ENCODE measurements around the gene GARIN5B. TPM values are rescaled to one million over a fixed set of nuclear protein-coding genes. Genes with fewer than 3 reads are reported as not detected.

GARIN5B gene
- total and polyA plus RNA-seq, 2 of the 13 experiments (the other 11 are each of a cell fraction or from before 2014, with no cell fraction given), result not detected

- Histone ChIP-seq H3K9ac (ENCODE audit: insufficient read depth, low read depth, low read length) (no peak overlapping the region), H3K27ac (ENCODE audit: extremely low read length, insufficient read depth, low read length) (no peak overlapping the region), H4K20me1 (ENCODE audit: insufficient read depth, low read length) (no peaks in the 10 kb centered on the region), H3K79me2 (ENCODE audit: insufficient read depth, low read length) (no peaks in the 10 kb centered on the region), H3K27me3 (ENCODE audit: control insufficient read depth in 1 of 2, insufficient read depth in 2 of 2, low read length in 2 of 2) (no peaks in the 10 kb centered on the region; a peak in 1 of 5 replicates), H2AFZ (ENCODE audit: low read length) (no peak overlapping the region), H3K9me3 (ENCODE audit: low read length) (no peaks in the 10 kb centered on the region), H3K4me3 (replicated peaks in 1 of 3; ENCODE audit: insufficient read depth in 1 of 3, low read depth in 2 of 3, low read length in 3 of 3) (no peak overlapping the region), H3K4me2 (ENCODE audit: low read depth, low read length) (no peak overlapping the region), H3K36me3 (replicated peaks in 1 of 2; ENCODE audit: control insufficient read depth in 1 of 2, insufficient read depth in 2 of 2, low read length in 2 of 2) (no peaks in the 10 kb centered on the region), H3K4me1 (ENCODE audit: insufficient read depth, low read length) (peaks cover 15% of the 10 kb centered on the region)
- ChIA-PET CTCF (ENCODE audit: low intra/inter-chr PET ratio, low total read pairs) (no interaction called here), POLR2A (interaction anchor here (1.6 kb wide), 1 partner anchor 91 kb away, joined by 3 read pairs; the partner anchor contains the start of gene UBE2S)
- ATAC-seq, result no peak
- in situ Hi-C loops (cut with HindIII; ENCODE audit: extremely low pct_ligation_motif_present, low pct_unique_long_range_greater_than_20kb) (no loop called here), intact Hi-C loops (cut with micrococcal nuclease; ENCODE audit: unreplicated experiment) (no loop called here)
- FAIRE-seq, result no peak
- WGBS (ENCODE audit: low lambda C conversion rate), result 69% methylated on average over 5 of the region's 8 CpGs
- BruUV-seq (replicated peaks), result no TSS peak
- DNase-seq (ENCODE audit: low spot score), result no peak
- TF ChIP-seq SKI (IDR thresholded peaks at IDR 0.05; ENCODE audit: partially characterized antibody) (no peak), KLF13 (CRISPR knock-in tag; IDR thresholded peaks at IDR 0.05) (no peak), KAT2B (IDR thresholded peaks at IDR 0.05; ENCODE audit: borderline replicate concordance, low read depth, low read length) (no peak), LCORL (IDR thresholded peaks at IDR 0.05) (no peak), LCORL (CRISPR knock-in tag; IDR thresholded peaks at IDR 0.05) (no peak), ATM (IDR thresholded peaks at IDR 0.05; ENCODE audit: borderline replicate concordance) (no peak), NFE2 (CRISPR knock-in tag; IDR thresholded peaks at IDR 0.05) (no peak), UBTF (CRISPR knock-in tag; IDR thresholded peaks at IDR 0.05) (no peak), SAP130 (CRISPR knock-in tag; IDR thresholded peaks at IDR 0.05; ENCODE audit: low read depth) (no peak), GLI4 (CRISPR knock-in tag; IDR thresholded peaks at IDR 0.05; ENCODE audit: borderline replicate concordance) (no peak), NFYC (CRISPR knock-in tag; IDR thresholded peaks at IDR 0.05) (no peak), MAZ (IDR thresholded peaks at IDR 0.05; ENCODE audit: borderline replicate concordance, low read depth, low read length) (no peak), MAZ (CRISPR knock-in tag; IDR thresholded peaks at IDR 0.05; ENCODE audit: low read depth) (no peak), ZNF619 (CRISPR knock-in tag; IDR thresholded peaks at IDR 0.05) (no peak), ATF4 (CRISPR knock-in tag; IDR thresholded peaks at IDR 0.05) (no peak), HDAC6 (IDR thresholded peaks at IDR 0.05; ENCODE audit: low read depth, low read length) (no peak), ZNF230 (CRISPR knock-in tag; IDR thresholded peaks at IDR 0.05) (no peak)
- TF ChIP-seq, protein P1, sequence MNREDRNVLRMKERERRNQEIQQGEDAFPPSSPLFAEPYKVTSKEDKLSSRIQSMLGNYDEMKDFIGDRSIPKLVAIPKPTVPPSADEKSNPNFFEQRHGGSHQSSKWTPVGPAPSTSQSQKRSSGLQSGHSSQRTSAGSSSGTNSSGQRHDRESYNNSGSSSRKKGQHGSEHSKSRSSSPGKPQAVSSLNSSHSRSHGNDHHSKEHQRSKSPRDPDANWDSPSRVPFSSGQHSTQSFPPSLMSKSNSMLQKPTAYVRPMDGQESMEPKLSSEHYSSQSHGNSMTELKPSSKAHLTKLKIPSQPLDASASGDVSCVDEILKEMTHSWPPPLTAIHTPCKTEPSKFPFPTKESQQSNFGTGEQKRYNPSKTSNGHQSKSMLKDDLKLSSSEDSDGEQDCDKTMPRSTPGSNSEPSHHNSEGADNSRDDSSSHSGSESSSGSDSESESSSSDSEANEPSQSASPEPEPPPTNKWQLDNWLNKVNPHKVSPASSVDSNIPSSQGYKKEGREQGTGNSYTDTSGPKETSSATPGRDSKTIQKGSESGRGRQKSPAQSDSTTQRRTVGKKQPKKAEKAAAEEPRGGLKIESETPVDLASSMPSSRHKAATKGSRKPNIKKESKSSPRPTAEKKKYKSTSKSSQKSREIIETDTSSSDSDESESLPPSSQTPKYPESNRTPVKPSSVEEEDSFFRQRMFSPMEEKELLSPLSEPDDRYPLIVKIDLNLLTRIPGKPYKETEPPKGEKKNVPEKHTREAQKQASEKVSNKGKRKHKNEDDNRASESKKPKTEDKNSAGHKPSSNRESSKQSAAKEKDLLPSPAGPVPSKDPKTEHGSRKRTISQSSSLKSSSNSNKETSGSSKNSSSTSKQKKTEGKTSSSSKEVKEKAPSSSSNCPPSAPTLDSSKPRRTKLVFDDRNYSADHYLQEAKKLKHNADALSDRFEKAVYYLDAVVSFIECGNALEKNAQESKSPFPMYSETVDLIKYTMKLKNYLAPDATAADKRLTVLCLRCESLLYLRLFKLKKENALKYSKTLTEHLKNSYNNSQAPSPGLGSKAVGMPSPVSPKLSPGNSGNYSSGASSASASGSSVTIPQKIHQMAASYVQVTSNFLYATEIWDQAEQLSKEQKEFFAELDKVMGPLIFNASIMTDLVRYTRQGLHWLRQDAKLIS (CRISPR knock-in tag; IDR thresholded peaks at IDR 0.05), result no peak
- TF ChIP-seq, protein P2, sequence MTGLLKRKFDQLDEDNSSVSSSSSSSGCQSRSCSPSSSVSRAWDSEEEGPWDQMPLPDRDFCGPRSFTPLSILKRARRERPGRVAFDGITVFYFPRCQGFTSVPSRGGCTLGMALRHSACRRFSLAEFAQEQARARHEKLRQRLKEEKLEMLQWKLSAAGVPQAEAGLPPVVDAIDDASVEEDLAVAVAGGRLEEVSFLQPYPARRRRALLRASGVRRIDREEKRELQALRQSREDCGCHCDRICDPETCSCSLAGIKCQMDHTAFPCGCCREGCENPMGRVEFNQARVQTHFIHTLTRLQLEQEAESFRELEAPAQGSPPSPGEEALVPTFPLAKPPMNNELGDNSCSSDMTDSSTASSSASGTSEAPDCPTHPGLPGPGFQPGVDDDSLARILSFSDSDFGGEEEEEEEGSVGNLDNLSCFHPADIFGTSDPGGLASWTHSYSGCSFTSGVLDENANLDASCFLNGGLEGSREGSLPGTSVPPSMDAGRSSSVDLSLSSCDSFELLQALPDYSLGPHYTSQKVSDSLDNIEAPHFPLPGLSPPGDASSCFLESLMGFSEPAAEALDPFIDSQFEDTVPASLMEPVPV (CRISPR knock-in tag; IDR thresholded peaks at IDR 0.05), result no peak
Observed at GRCh38 chr19:55316646-55317045, 46.4 kb downstream of the GARIN5B start.
